ENCODE results near the gene ENGASE.

DNA sequence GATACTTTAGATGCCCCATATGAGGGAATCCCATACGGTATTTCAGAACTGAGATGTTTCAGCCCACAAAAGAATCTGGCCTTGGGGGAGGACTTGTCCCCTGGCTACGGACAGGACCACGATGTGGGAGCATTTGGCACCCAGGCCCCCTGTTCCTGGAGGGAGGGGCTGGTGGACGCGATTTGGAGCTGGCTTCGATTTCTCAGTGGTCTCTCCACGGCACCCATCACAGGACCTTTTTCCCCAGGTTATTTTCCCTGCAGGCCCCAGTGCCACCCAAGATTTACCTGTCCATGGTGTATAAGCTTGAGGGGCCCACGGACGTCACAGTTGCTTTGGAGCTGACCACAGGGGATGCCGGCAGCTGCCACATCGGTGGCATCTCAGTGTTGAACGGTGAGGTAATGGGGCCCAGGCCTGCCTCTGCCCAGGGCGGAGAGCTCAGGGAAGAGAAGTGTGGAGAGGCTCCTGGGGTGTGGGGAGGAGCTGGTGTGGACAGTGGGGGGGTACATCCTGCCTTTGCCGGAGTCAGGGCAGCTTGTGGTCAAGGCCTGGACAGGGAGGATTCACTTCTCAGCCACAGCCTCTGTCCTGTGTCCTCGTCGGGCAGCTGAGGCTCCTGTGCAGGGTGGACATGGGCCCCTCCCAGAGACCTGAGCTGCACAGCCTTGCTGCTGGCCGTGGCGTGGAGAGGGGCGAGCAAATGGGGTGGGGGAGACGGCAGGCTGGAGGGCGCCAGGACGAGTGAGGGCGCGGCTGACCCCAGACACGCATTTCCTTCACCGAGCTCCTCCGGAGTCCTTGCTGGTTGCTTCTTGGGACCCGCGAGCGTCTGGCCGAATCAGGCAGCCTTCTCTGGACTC is 9.9 kb downstream of the ENGASE start:
- TF ChIP-seq, protein P1, sequence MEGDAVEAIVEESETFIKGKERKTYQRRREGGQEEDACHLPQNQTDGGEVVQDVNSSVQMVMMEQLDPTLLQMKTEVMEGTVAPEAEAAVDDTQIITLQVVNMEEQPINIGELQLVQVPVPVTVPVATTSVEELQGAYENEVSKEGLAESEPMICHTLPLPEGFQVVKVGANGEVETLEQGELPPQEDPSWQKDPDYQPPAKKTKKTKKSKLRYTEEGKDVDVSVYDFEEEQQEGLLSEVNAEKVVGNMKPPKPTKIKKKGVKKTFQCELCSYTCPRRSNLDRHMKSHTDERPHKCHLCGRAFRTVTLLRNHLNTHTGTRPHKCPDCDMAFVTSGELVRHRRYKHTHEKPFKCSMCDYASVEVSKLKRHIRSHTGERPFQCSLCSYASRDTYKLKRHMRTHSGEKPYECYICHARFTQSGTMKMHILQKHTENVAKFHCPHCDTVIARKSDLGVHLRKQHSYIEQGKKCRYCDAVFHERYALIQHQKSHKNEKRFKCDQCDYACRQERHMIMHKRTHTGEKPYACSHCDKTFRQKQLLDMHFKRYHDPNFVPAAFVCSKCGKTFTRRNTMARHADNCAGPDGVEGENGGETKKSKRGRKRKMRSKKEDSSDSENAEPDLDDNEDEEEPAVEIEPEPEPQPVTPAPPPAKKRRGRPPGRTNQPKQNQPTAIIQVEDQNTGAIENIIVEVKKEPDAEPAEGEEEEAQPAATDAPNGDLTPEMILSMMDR (IDR thresholded peaks at IDR 0.05), result no peak
- TF ChIP-seq POLR2AphosphoS5 (IDR thresholded peaks at IDR 0.05) (no peak), POLR2A (IDR thresholded peaks at IDR 0.05) (no peak)
